Measurements from ENCODE around the gene TAAR6. TPM values are rescaled to one million over a fixed set of nuclear protein-coding genes. Genes with fewer than 3 reads are reported as not detected.
"Not testable (repeated sequence)": the region's sequence is repeated elsewhere in the genome, so short reads cannot be mapped to it uniquely, and the experiment has no call there.

Gene TAAR6
- total and polyA plus RNA-seq, 2 donors (not counting 1 experiment from before 2014, with no cell fraction given), result not detected

GRCh38 chr6:132530293-132530974, 39.7 kb upstream of the TAAR6 start:
- Histone ChIP-seq H3K4me3 (replicated peaks in 1 of 4; ENCODE audit: control extremely low read depth in 1 of 4, insufficient read depth in 1 of 4, low read depth in 3 of 4, low read length in 4 of 4) (peak overlapping the region in 1 of 4 experiments; percentile 2), H3K36me3 (ENCODE audit: control insufficient read depth, insufficient read depth, low read length) (no peaks in the 10 kb centered on the region), H4K20me1 (ENCODE audit: control insufficient read depth, extremely low read depth, insufficient read depth, low read length) (no peaks in the 10 kb centered on the region), H3K4me2 (ENCODE audit: extremely low read depth, insufficient read depth, low read length) (no peak overlapping the region), H2AFZ (ENCODE audit: low read length) (no peak overlapping the region), H3K27ac (ENCODE audit: insufficient read depth, low read length) (no peak overlapping the region), H3K9me3 (ENCODE audit: control insufficient read depth, insufficient read depth, low read depth, low read length) (no peaks in the 10 kb centered on the region), H3K9ac (ENCODE audit: insufficient read depth, low read length) (no peak overlapping the region), H3K27me3 (ENCODE audit: control insufficient read depth, insufficient read depth, low read length) (no peaks in the 10 kb centered on the region), H3K79me2 (ENCODE audit: control insufficient read depth, insufficient read depth, low read length) (no peaks in the 10 kb centered on the region), H3K4me1 (ENCODE audit: control insufficient read depth, extremely low read depth, insufficient read depth, low read length) (no peaks in the 10 kb centered on the region)
- peak; percentile 49 to 76 for DNase-seq (ENCODE audit: low read depth in 2 of 2)
- TF ChIP-seq EZH2 (IDR thresholded peaks at IDR 0.05; ENCODE audit: low read length, missing control alignments) (no peak), CTCF (conservative IDR thresholded peaks at IDR 0.05 in 1 of 2, IDR thresholded peaks at IDR 0.05 in 1 of 2; ENCODE audit: low read depth in 1 of 2, low read length in 2 of 2) (peak; percentile 65 to 75)

GRCh38 chr6:132534546-132534945, 35.6 kb upstream of the TAAR6 start:
- not testable (repeated sequence) for H4K20me1 ChIP-seq (ENCODE audit: control insufficient read depth, extremely low read depth, insufficient read depth, low read length); H3K4me1 ChIP-seq (ENCODE audit: control insufficient read depth, extremely low read depth, insufficient read depth, low read length); H2AFZ ChIP-seq (ENCODE audit: low read length); H3K4me3 ChIP-seq (replicated peaks in 1 of 4; ENCODE audit: control extremely low read depth in 1 of 4, insufficient read depth in 1 of 4, low read depth in 3 of 4, low read length in 4 of 4); H3K4me2 ChIP-seq (ENCODE audit: extremely low read depth, insufficient read depth, low read length); DNase-seq (ENCODE audit: low read depth in 2 of 2); H3K9me3 ChIP-seq (ENCODE audit: control insufficient read depth, insufficient read depth, low read depth, low read length); H3K79me2 ChIP-seq (ENCODE audit: control insufficient read depth, insufficient read depth, low read length); H3K36me3 ChIP-seq (ENCODE audit: control insufficient read depth, insufficient read depth, low read length); H3K27ac ChIP-seq (ENCODE audit: insufficient read depth, low read length); H3K9ac ChIP-seq (ENCODE audit: insufficient read depth, low read length)
- peaks cover 14% of the 10 kb centered on the region for H3K27me3 ChIP-seq (ENCODE audit: control insufficient read depth, insufficient read depth, low read length)

- TF ChIP-seq EZH2 (IDR thresholded peaks at IDR 0.05; ENCODE audit: low read length, missing control alignments) (no peak), CTCF (conservative IDR thresholded peaks at IDR 0.05 in 1 of 2, IDR thresholded peaks at IDR 0.05 in 1 of 2; ENCODE audit: low read depth in 1 of 2, low read length in 2 of 2) (no peak)
- no peak overlapping the region for H2AFZ ChIP-seq (ENCODE audit: low read length)
- H3K4me3 ChIP-seq (replicated peaks in 1 of 4; ENCODE audit: control extremely low read depth in 1 of 4, insufficient read depth in 1 of 4, low read depth in 3 of 4, low read length in 4 of 4), result no peak overlapping the region
- no peak for DNase-seq (ENCODE audit: low read depth in 2 of 2)
- no peaks in the 10 kb centered on the region for H3K9me3 ChIP-seq (ENCODE audit: control insufficient read depth, insufficient read depth, low read depth, low read length)
- peaks cover 14% of the 10 kb centered on the region for H3K27me3 ChIP-seq (ENCODE audit: control insufficient read depth, insufficient read depth, low read length)
- no peaks in the 10 kb centered on the region for H3K4me1 ChIP-seq (ENCODE audit: control insufficient read depth, extremely low read depth, insufficient read depth, low read length)
- H3K79me2 ChIP-seq (ENCODE audit: control insufficient read depth, insufficient read depth, low read length), result no peaks in the 10 kb centered on the region
- no peaks in the 10 kb centered on the region for H4K20me1 ChIP-seq (ENCODE audit: control insufficient read depth, extremely low read depth, insufficient read depth, low read length)
- no peak overlapping the region for H3K9ac ChIP-seq (ENCODE audit: insufficient read depth, low read length)
- H3K4me2 ChIP-seq (ENCODE audit: extremely low read depth, insufficient read depth, low read length), result no peak overlapping the region
- no peak overlapping the region for H3K27ac ChIP-seq (ENCODE audit: insufficient read depth, low read length)
- H3K36me3 ChIP-seq (ENCODE audit: control insufficient read depth, insufficient read depth, low read length), result no peaks in the 10 kb centered on the region
These were observed 33.0 kb upstream of the TAAR6 start for GRCh38 chr6:132537145-132537544.

Measured in fibroblast of lung (primary cell).